NK-92 (cell line): ENCODE measurements around the gene CEBPA.

ENCODE experiments used
- DNase-seq: peaks from one replicate; lab custom pipeline; 2025; ENCODE audit not compliant: unreplicated experiment; lab: John Stamatoyannopoulos, UW

CEBPA gene

DNA sequence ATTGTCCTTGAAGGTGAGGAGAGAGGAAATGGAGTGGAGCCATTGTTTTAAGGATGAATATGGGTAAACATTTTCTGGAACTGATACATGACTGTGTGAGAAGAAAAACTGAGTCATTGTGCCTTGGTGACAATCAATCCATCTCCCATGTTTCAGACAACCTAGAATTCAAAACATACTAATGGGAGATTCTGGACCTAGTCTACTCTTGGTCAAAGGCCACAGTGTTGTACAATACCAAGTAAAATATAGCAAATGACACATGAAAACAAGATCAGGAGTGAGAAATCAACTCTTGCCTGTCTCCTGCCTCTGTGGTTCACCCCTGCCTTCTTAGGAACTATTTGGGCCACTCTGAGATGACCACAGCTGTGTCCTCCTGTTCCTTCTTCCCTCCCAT lies 13.1 kb downstream of the CEBPA start:
- no peak for DNase-seq

DNA sequence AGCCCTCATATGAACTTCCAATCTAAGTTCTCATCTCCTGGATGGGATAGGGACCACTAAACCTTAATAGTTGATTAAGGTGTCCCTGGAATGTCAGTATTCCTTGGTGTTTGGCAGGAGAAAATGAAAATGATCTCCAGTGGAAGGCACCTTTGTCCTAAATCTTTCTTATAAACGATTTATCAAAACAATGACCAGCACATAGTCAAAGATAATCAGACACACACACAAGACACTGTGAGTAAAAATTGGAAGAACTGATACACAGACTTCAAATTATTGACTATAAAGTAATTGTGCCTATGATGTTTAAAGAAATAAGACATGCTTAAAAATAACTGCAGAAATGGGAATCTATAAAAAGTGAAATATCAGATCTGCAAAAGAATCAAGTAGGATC lies 13.7 kb downstream of the CEBPA start:
- DNase-seq: no peak

DNA sequence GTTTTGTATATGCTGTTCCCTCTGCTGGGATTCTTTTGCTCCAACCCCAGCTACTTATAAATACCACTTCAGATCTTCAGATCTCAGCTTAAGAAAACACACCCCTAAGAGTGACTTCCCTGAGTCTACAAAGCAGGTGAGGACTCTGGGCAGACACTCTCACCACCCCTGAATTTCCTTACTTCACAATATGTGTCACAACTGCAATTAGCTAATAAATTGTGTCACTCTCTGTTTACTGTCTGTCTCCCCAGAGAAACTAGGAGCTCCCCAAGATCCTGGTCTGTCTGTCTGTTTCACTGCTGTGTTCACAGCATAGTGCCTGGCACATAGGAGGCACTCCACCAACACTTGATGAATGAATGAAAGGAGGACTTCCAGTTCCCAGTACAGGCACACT lies 14.4 kb downstream of the CEBPA start:
- no peak for DNase-seq

DNA sequence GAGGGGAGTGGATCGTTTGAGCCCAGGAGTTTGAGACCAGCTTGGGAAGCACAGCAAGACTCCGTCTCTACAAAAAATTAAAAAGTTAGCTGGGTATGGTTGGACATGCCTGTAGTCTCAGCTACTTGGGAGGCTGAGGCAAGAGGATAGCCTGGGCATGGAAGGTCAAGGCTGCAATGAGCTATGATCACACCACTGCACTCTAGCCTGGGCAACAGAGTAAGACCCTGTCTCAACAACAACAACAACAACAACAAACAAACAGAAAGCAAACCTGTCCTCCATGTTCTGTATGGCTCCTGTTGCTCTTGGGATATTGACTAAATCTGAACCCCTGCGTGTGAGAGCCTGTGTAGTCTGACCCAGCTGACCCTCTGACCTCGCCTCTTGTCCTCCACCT lies 14.9 kb downstream of the CEBPA start:
- DNase-seq: no peak

GRCh38 chr19:33286899-33287298 lies 15.4 kb downstream of the CEBPA start:
- no peak for DNase-seq

DNA sequence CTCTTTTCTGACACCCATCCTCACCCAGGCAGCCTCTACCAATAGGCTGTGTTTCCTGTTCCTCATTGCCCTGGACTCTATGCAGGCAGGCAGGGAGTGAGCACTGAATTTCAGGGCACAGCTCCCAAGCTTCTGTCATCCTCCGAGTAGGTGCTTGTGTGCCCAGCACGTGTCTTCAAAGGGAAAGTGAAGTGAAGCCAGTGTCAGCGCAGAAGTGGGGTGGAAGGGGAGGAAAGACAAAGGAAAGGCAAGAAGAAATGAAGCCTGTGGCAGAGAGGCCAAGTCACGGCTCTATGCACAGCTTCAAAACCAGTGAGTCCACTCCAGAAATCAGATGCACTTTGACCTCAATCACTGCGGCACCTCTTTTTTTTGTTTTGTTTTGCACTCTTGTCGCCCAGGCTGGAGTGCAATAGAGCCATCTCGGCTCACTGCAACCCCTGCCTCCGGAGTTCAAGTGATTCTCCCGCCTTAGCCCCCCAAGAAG lies 16.9 kb downstream of the CEBPA start:
- DNase-seq: no peak

DNA sequence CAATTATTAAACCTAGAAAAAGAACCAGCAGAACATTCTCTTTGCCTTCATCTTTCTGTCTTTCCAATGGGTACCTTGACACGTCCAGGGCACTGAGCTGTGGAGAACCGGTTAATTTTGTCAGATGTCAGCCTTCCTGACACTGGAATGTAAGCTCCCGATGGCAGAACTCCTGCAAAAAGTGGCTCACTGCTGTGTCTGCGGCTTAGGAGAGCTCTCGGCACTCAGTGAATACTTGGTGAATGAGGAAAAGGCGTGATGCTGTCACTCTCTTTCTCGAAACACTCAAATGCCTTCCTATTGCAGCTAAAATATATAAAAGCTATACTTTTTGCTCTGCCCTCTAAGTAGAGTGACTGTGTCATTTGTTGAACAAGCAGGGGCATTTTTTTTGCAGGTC lies 17.6 kb downstream of the CEBPA start:
- DNase-seq: no peak

DNA sequence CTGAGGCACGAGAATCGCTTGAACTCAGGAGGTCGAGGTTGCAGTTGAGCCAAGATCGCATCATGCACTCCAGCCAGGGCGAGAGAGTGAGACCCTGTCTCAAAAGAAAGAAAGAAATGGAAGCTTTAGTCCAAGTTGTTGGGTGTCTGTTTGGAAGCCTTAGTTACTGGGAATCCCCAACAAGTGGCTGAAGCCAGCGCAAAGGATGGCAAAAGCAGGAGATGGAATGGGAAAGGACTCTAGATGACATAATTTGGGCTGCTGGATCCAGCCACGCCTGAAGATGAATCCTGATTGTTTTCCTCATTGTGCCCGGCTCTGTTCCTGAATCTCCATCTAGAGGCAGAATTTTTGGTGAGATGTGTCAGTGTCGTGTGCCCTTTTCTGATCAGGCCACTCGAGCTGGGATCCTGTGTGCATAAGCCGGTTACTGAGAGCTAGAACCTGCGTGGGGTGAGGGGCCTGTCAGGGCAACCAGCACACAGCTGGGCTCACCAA lies 18.1 kb downstream of the CEBPA start:
- DNase-seq: no peak

DNA sequence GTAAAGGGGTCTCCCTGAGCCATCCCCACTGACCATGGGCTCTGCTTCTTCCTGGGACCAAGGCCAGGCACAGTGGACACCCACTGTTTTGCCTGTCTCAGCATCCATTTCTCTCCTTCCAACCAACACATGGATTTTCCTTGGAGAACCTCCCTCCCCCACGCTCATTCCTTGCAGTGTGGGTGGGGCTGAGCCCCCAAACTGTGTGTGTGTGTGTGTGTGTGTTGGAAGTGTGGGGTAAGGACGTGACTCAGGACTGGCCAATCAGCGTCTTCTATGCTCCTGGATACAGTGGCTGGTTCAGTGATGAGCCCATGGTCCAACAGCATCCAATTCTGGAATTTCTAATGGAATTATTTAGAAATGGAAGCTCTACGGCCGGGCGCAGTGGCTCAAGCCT lies 18.7 kb downstream of the CEBPA start:
- DNase-seq: no peak

- DNase-seq: no peak
These were observed 20.2 kb downstream of the CEBPA start for GRCh38 chr19:33282036-33282671.

DNA sequence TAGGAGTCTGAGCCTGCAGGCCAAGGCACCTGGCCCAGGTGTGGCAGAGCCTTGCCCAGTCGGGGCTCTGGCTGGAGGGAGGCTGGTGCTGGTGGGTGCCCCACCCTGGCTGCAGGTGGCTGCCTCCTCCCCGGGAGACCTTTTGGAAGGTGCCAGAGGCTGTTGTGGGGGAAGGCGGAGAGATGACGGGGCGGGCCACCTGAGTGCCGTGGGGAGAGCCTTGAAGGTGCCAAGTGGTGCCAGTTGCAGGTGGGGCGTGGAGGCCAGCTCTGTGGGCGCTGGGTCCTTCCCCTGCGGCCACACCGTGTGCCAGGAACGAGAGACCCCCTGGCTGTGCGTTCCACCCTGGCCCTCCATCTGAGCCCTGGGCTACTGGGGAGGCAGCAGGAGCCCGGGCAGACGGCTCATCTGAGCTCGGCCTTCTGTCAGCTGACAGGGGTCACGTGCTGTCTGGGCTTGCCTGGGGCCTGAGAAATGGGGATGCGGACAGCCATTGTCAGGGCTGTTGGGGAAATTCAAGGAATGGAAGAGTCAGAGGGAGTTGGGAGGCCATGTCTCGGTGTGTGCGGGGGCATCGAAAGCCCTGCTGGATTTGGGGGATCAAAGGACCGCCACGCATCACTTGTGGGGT lies 20.9 kb downstream of the CEBPA start:
- no peak for DNase-seq

GRCh38 chr19:33280351-33280921 lies 21.9 kb downstream of the CEBPA start:
- DNase-seq: no peak

GRCh38 chr19:33279430-33280350 lies 22.6 kb downstream of the CEBPA start:
- no peak for DNase-seq

- no peak for DNase-seq
These were observed 23.7 kb downstream of the CEBPA start for GRCh38 chr19:33278403-33279269.

- no peak for DNase-seq
These were observed 24.3 kb downstream of the CEBPA start for GRCh38 chr19:33278023-33278402.

GRCh38 chr19:33277434-33277833 lies 24.9 kb downstream of the CEBPA start:
- DNase-seq: no peak

DNA sequence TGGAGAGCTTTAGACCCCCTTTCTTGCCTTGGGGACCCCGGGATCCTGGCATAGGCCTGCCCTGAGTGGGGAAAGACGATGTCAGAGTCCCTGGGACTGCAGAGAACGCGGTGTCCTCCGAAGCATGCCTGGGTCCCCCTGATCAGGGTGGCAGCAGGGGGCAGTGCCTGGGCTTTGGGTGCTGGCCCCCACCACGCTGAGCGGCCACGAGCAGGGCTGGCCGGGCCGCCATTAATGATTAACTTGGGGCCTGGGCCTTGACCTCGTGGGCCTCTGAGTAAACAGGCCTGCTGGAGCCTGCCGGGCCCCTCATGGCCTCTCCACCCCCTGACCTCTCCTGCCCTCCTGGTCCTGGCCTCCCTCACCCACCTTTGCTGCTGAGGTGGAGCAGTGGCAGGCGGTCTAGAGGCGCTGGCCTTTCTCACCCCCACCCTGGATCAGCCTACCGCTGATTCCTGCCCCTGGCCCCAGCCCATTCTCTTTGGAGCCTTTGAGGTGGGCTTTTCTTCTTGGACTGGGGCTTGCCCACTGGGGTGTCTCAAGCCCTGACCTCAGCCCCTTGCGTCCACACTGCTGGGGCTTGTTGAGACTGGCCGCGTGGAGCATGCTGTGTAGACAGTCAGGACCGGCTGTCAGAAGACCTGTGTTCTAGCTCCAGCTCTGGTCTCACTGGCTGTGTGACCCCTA lies 26.3 kb downstream of the CEBPA start:
- DNase-seq: no peak

- DNase-seq: no peak
These were observed 26.8 kb downstream of the CEBPA start for GRCh38 chr19:33275559-33275932.

DNA sequence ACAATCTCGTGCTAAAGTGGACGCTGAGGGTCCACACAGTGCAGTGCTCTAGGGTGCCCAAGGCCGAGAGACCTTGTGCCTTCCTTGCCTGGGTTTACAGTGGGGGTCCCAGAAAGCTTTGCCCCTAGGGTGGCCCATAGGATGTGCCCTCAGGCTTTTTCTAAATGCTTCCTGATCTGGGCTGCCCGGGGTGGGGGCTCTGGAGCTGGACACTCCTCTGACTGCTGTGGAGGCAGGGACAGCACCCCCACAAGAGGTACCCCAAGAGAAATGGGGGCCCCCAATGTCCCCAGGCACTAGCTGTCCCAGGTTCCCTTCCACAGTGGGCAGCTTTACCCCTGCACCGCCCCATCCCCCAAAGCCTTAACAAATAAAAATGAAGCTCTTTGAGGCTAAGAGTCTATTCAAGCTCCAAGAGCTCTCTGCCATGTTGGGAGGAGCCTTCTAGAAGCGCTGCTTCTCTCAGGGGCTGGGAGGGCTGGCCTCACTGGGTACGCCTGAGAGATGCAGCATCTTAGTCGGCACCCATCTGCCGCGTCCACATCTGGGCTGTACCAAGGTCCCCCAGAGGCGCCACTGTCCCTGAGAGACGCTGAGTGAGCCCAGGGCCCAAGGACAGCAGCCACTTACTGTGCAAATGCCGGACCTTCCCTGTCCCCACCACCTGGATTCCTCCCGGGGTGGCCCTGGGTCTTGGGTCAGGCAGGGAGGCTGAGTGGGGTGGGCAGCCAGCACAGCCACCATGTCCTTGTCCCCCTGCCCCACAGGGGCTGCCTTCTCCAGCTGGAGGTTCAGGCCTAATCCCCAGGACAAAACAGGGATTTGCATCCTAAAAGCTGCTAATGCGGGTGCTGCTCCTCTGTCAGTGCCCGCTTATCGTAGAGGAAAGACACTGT lies 27.4 kb downstream of the CEBPA start:
- no peak for DNase-seq
